T-helper 22 cell (primary cell): ENCODE results near the gene FOXO6.
"Not testable (repeated sequence)": the region's sequence is repeated elsewhere in the genome, so short reads cannot be mapped to it uniquely, and the experiment has no call there.

ENCODE experiments used
- DNase-seq: peaks from one replicate; pipeline ENCODE4 v3.0.0-alpha.2; 2020; ENCODE audit warnings: low read depth

FOXO6 gene

DNA sequence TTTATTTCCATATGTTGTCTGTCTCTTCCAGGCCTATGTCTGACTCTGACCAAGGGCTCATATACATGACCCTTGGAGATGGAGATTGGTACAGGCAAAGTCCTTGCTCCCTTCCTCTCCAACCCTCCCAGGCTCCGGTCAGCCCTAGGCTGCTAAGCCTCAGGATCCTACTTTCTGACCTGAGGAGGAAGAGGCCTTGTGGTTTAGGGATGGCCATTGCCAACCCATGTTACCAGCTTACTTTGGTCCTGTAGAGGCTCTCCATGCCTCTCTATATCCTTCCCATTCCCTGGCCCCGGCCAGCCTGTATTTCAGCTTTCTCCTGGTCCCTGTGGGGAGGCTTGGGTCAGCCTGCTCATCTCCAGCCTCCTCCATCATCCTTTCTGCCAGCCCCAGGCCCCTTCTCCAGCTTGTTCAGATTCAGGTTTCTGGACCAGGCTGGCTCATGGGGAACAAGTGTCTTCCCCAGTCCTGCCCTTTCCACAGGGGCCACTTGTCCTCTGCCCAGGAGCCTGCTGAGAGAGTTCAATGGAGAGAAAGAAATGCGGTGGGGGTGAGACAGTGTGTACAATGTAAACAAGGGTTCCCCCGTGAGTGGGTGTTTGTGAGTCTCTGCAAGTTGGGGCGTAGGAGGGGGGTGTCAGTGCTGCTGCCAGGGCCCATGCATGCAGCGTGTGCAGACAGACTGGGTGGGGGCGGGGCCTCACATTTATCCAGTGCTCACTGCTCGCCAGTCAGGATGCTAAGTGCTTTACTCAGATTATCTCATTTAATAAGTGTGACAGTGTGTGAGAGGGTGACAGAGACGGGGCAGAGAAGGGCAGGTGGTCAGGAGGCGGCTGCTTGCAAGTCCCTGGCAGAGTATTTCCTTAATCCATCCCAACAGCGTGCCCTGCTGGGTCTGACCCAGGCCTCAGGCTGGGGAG, 31.3 kb upstream of the FOXO6 start:
- no peak for DNase-seq

DNA sequence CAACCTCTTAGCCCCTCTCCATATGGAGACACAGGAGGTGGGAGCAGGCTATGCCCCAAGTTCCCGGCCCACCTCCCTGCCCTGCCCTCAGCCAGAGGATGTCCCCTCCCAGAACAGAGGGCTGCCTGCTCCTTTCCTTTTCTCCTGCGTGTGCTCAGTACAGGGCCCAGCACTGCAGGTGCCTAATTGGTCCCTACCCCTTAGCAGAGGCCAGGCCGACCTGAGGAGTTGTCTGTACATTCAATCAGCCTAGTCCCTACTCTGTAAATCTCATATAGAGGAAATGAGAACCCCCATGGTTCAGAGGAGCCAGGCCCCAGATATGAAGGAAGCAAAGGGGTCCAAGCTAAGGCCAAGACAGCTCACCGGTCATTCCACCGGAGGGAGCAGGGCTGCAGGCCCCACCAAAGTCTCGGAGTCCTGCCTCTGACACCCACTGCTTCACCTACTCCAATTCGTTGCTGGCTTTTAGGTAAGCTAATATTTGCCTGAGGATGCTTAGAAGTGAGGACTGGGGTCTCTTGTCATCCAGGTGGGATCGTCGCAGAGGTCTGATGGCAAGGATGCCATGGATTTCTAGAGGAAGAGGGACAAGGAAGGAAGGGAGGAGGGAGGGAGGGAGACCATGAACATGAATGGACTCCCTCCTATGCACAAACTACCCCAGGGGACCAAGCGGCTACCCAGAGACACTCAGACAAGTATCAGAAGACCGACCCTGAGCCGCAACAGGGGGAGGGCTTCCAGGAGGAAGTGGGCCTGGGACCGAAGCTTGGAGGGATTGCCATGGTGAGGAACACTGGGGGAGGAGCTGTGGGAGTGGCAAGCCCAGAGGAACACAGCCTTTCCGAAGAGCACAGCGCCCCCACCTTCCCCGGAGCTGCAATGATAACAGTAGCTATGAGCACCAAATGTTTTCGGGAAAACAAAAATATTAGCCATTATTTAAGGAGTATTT, 30.4 kb upstream of the FOXO6 start:
- DNase-seq = no peak

DNA sequence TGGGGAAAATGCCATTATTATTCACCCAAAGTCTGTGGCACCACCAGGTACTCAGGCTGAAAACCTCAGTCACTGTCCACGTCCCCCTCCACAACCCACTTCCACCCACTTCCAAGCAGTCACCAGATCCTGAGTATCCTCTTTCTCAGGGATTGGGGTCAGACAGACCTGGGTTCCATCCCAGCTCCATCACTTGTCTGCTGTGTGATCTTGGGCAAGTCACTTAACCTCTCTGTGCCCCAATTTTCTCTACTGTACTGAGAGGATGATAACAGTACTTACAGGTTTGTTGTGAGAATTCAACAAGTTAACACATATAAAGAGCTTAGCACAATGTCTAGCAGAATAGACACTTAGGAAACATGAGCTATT, 29.7 kb upstream of the FOXO6 start:
- no peak for DNase-seq

DNA sequence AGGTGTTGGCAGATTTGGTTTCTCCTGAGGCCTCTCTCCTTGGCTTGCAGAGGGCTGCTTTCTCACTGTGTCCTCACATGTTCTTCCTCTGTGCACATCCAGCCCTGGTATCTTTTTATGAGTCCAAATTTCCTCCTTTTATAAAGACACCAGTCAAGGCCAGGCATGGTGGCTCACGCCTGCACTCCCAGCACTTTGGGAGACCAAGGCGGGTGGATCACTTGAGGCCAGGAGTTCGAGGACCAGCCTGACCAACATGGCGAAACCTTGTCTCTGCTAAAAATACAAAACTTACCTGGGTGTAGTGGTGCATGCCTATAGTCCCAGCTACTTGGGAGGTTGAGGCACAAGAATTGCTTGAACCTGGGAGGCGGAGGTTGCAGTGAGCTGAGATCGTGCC, 29.1 kb upstream of the FOXO6 start:
- DNase-seq = not testable (repeated sequence)

DNA sequence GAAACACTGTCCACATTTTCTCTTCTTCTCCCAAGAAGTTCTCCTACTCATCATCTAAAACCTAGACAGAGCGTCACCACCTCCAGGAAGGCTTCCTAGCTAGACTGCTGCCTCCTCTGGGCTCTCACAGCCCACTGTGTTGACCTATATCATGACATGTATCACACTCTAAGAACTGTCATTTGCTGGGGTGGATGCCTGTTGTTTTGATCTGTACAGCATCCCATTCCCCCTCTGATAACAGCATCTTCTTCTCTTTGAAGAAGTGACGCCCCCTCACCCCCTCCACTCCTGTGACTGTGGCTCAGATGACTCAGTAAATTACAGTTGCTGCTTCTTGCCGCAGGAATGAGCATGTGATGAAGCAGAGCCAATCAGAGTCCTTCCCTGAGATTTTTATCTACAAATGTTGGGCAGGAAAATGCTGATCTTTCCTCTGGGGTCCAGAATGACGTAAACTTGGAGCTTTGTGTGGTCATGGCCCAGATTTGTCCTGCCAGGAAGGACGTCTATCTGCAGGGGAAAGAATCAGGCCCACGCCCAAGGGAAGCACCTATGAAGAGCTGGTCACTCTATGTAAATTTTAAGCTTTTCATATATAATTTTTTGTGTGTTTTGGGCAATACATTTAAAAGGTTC, 28.0 kb upstream of the FOXO6 start:
- DNase-seq = no peak

DNA sequence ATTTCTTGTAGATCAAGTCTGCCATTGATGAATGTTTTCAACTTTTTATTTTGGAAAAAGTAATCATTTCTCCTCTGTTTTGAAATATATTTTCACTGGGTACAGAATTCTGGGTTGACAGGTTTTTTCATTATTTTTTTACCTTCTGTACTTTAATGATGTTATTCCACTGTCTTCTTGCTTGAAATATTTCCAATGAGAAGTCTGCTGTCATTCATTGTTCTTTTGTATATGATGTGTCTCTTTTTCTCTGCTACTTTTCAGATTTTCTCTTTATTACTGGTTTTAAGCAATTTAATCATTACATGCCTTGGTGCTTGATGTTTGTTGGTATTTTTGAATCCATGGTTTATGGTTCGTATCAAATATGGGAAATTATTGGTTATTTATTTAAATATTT, 22.4 kb upstream of the FOXO6 start:
- DNase-seq = no peak

DNA sequence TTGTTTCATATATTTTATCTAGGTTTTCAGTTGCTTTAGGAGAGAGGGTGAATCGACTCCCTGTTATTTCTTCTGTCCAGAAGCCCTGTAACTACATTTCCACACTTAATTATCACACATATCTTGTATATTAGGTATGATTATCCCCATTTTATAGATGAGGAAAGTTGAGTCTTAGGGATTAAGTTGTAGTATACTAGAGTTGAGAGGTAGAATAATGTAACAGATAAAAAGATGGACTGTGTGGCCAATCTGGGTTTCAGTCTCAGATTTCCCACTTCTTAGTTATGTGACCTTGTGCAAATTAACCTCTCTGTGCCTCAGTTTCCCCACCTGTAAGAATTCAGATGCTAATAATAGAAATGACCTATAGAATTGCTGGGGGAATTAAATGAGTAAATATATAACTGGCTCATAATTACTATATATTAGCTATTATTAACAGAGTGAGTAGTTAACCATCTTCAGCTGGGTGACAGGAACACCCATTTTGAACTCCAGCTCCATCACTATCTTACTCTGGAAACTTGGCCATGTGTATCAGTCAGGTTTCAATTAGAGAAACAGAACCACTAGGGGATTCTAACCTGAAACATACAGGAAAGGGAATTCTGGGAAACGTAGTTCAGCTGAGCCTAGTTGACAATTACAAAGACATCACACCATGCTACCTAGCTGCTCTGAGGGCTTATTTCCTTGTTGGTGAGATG, 20.4 kb upstream of the FOXO6 start:
- DNase-seq = no peak

DNA sequence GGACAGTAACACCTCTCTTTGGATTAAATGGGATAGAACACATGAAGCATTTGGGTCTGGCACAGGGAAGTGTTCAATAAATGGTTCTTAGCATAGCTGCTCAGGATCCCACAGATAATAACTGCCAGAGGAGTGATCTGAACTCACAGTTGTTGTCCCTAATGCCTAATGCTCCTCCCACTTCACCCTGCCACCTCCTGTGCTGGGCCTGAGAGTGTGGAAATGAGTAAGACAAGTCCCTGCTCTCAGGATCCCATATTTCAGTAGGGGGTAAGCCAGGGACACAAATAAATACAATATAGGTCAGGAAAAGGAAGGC, 19.9 kb upstream of the FOXO6 start:
- no peak for DNase-seq

DNA sequence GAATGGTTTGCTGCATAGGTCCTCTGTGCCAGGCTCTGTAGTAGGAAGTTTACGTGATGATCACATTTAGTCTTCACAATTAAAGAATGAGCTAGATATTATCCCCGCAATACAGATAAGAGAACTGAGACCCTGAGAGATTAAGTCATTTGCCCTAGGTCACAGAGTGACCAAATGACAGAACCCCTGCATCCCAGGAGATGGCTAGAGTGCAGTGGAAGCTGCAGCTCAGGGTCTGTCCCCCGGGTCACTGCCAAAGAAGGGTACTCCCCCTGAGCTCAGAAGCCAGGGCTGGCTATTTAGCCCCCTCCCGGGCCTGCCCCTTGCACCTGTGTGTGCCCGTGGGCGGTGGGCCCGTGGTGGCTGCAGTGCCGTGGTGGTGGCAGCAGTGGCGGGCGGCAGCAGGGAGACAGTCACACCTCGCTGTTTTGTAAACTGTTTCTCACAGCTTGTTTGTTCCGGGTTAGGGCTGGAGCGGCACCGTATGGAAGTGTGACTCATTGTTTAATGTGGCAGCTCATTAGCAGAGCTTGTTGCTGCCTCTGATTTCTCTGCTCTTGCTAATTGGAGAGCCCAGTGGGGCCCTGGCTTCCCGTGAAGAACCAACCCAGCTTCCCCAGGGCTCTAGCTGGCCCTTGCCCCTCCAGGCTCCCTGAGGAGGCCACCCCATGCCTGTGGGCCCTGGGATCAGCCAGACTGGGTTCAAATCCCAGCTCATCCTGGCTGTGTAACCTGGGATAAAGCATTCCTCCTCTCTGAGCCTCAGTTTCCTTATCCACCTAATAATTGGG, 19.3 kb upstream of the FOXO6 start:
- DNase-seq = no peak

DNA sequence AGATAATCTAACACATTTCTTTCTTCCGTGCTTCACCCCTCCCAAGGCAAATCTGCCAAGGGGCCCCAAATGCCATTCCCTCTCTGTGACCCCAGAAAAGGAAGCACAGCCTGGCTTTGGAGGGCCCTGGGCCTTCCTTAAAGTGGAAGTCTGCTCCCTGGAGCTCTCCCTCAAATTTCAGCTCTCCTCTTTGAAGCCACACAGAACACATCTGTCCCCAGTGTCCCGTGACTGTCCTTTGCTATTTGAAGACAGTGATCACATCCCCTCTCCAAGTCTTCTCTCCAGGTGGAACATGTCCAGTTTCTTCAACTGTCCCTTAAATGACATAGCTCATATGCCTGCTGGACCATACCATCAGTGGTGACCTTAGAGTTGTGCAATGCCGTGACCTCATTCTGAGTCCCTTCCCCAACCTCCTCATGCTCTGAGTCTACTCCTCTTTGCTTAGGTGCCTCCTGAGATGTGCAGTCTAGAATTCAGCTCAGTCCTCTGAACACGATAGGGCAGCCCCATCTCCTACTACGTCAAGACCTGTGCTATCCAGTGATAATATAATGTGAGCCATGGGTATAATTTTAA, 18.4 kb upstream of the FOXO6 start:
- no peak for DNase-seq

DNA sequence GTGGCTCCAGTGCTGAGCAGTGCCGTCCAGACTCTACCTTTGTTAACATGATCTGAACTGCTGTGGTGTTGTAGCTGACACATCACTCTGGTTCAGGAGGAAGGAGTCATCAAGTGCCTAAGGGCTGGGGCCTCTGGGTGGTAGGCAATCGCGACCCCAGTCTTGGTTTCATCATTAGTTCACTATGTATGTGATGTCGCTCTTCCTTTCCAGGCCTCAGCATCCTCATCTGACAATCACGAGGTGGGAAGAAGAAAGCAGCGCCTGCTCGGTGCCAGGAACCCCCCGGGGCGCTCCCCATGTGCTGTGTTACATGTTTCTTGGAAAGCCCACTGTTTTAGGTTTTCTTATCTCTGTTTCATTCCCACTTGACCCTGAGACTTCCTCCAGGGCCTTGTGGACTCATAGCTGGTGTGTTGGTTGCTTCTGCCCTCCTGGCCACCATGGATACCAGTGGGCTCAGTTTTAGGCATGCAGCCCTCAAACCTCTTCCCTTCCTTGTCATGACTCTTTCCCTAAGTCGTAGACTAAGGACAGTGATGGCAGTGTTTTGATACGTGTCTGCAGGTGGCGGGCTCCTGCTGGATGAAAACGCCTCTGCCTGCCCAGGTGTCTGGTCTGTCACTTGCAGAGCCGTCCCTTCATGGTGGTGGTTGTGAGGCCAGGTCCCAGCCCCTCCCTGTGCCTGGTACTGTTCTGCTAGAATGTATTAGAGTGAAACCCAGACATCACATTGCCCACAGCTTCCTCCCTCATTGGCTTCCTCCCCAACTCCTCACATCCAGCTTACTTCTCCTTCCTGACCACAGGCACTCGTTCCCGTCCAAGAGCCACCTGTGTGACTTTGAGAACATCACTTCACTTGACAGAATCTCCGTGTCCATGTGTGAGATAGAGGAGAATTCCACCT, 17.2 kb upstream of the FOXO6 start:
- DNase-seq = no peak

DNA sequence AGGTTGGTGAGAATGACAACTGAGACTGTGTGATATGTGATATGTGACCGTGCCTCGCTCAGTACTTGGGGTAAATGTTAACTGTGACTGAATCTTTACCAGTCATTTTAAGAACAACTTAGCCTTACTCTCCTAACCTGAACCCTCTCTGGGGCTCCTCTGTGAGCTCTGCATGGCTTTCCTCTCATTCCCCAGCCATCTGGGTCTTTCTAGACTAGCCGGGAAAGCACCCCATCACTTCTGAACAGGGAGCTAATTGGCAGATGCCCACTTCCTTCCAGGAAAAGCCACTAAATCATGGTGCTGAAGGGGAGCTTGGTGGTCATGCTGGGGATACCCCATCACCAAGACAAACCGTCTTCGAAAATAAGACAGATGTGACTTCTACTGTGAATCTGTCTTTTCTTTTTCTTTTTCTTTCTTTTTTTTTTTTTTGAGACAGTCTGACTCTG, 16.5 kb upstream of the FOXO6 start:
- DNase-seq = no peak

DNA sequence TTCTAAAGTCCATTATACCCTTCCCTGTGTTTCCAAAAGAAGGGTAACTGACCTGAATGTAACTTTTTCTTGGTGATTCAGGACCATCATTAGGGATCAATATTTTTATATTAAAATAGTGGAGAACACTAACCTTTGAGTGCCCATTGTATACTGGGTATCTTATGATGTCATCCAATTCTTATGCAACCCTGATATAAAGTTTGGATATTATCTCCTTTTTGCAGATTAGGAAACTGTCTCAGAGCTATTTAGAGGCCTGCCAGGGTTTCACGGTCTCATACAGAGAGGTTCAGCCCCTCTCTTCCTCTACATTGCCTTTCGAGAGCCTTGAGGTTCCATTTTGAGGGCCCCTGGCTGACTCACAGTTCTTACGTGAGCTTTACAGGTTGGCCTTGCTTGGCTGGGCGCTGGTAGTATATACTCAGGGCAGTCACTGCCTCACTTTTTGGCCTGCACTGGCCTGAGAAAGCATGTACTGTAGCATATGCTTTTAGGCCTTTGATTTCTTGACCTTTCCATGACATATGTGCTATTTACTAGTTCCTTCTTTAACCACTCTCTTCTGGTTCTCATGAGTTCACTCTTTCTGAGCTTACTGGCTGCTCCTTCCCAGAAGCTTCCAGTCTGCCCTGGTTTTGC, 15.7 kb upstream of the FOXO6 start:
- DNase-seq = no peak

DNA sequence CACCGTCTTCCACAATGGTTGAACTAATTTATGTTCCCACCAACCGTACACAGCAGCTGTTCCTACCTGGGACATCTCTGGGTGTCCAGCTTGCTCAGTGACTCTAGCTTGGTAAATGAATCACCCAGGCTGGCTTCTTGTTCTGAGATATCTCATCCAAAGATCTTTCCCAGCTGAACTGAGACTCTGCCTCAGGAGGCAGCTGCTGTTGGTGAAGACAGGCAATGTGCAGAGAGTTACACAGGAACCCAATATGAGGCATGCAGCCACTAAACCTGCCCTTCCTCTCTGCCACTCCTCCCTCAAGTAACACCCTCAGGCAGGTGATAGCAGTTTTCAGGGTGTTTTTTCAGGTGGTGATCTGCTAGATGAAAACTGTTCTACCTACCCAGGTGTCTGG, 14.0 kb upstream of the FOXO6 start:
- DNase-seq = no peak

DNA sequence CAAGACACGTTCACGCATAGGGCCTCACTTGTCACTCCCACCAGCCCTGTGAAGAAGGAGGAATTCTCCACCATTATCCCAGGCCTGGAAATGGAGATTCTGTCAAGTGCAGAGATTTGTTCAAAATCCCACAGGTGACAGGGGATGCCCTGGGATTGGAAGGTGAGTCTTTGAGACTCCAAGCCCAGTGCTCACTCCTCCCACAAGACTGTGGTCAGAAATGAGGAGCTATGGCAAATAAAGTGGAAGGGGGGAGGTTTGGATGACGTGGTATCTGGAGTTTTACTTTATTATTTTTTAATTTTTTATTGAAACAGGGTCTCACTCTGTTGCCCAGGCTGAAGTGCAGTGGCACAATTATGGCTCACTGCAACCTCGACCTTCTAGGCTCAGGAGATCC, 12.8 kb upstream of the FOXO6 start:
- no peak for DNase-seq

DNA sequence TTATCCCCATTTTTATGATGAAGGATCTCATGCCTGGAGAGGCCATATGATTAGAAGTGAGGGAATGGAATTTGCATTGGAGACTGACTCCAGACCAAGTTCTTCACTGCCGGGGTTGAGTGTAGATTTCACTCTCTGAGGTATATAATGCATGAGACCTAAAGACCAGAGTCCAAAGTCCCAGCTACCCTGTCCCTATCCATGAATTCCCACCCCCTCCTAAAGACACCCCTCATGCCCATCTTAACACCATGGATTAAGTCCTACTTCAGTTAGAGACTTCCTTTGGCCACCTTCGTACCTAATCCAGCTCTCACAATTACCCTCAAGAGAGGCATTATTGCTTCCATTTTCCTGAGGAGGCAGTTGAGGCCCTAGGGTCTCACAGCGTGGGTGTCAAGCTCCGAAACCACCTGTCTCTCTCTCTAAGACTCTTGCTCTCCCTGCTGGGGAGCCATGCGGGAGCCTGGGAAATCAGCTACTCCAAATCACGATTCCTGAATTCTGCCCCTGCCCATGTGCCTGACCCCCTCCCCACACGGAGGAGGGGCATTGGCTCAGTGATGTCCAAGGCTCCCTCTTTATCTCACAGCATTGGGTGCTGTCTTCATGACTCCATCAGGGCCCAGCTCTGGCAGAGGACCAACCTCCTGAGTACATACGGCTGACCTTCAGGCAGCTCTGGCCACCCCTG, 11.7 kb upstream of the FOXO6 start:
- no peak for DNase-seq

DNA sequence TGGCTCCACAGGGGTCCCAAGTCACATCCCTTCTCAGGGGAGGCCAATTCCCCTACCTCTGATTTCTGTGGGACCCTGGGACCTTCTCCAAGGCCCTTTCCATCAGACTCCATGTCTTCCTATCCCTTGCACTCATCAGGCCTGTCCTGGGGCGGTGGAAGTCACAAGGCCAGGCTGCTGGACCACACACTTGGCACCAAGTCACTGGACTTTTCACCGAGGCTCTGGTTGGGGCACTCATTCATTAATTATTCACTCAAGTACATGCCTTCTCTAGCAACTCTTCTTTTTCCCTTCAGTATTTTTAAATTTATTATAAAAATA, 11.2 kb upstream of the FOXO6 start:
- DNase-seq = no peak

DNA sequence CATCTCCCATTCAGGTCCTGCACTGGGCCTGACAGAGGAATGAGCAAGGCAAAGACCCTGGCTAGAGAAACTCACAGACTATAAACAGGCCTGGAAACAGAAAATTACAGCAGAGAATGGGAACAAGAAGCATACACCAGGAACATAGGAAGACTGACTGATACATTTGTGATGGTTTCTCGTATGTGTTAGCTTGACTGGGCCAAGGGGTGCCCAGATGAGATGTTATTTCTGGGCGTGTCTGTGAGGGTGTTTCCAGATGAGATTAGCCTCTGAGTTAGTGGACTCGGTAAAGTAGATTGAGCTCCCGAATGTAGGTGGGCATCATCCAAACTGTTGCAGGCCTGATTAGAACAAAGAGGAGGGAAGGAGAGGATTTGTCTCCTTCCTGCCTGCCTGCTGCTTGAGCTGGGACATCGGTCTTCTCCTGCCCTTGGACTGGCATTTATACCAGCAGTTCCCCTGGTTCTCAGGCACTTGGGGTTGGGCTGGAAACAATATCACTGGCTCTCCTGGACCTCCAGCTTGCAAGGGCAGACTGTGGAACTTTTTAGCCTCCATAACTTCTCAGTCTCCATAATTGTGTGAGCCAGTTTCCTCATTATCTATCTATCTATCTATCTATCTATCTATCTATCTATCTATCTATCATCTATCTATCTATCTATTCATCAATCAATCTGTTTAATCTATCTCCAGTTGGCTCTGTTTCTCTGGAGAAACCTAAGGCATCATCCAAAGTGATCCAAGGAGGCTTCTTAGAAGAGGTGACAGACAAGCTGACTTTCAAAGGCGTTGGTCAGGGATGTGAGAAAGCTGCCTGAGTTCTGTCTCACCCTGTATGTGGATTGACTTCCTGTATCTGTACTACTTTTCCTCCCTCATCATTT, 9.7 kb upstream of the FOXO6 start:
- no peak for DNase-seq
